Measurements from ENCODE around the gene LIMCH1.
"Not testable (repeated sequence)": the region's sequence is repeated elsewhere in the genome, so short reads cannot be mapped to it uniquely, and the experiment has no call there.

The LIMCH1 gene

DNA sequence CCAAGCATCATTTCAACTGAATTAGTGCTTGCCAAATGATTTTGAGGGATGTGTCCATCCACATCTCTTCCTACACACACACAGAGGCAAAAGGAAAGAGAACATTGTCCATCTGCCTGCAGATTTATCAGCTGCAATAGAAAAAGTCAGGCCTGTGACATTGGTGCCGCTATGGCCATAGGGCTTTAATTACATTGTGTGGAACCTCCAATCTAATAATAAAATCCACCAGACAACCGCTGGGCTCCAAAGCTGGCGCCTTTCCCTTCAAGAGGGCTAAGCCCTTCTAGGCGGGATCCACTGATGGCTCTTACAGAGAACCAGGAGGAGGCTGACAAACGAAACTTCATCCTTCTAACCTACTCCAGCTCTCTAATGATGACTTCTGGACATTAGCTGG is 150.0 kb downstream of the LIMCH1 start:
- no peak for DNase-seq

DNA sequence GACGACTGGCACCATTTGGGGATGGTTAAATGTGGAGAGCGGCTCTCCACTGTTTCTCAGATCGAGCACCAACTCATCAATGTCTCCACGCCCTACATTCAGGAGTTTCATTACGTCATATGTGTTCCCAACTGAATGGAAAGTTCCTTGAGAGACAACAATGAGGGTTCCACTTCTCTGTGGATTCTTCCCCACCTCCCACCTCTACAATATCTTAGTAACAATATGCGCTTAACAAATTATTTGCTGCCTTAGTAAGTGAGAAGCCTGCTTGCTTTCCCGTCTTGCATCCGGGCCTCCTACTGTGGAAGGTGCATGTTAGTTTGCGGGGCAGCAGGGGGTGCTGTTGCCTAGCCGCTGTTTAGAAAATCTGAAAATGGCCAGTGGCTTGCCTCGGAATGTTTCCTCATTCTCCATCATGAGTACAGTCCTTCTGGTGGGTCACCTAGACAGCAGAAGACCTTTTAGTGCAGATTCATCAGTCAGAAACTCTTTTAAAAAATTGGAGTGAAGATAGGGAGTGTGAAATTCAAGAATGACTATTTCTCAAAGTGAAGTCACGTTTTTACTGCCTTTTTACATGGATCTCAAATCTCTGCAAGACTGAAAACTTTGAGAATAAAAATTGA is 154.9 kb downstream of the LIMCH1 start:
- peak; percentile 17 for DNase-seq

DNA sequence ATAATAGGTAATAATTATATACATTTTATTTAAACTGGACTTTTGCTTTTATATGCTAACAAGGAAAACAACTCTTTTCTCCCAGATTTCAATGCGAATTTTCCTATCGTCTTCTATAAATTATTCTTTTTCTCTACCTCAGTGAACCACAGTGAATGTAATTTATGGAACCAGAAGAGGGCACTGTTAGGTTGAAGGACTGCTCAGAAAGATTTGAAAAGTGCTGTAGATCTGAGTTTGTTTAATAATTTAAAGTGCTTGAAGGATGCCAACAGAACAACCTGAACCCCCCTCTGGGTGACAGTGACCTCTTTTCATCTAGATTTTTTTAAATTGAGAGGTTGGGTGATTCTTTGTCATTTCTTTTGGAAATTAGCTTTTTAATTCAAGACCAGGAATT is 155.7 kb downstream of the LIMCH1 start:
- no peak for DNase-seq

DNA sequence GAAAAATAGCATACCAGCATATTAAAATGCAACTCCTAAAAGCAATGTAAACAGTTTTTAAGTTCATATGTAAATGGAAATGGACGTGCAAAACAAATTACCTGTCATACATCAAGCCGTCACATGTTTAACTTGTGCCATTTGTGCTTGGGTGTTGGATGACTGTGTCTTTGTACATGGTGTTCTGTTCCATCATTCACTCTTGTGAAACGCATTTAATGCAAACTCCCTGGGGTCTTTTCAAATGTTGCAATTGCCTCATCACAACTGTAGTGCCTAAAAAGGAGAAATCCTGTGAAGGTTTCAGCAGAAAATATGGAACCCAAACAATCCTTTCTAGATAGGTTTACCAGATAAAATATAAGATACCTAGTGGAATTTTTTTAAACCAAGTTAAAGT is 158.2 kb downstream of the LIMCH1 start:
- DNase-seq, result no peak

DNA sequence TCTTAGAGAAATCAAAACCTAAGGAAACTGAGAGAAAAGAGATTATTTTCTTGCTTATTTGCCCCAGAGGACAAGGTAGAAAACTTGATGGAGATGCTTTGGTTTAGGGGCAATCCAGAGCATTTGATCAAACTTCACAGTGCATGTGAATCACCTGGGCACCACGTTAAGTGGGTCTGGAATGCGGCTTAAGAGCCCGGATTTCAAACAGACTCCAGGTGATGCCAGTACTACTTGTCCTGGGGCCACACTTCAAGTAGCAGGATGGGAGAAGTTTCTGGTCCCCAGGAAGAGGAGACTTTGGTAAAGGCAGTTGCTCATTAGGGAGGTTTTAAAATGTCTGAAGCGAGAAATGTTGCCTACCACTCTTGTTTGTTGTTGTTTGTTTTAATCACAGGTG is 158.8 kb downstream of the LIMCH1 start:
- no peak for DNase-seq

DNA sequence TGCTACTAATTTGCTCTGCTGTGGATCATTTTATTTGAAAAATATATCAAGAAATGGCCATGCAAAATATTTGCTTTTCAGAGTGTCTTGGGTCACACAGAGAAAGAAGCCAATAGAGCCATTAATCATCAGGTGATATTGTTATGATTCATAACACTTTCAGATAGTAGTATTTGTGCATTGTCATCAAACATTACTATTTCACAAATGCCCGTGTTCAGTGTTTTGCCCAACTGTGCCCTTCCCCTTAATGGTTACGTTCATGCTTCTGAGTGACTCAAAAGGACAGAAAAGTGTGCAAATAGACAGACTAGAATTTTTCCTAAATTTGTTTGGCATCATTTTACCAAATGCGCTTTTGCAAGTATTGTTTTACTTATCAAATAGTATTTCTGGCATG is 164.0 kb downstream of the LIMCH1 start:
- no peak for DNase-seq

DNA sequence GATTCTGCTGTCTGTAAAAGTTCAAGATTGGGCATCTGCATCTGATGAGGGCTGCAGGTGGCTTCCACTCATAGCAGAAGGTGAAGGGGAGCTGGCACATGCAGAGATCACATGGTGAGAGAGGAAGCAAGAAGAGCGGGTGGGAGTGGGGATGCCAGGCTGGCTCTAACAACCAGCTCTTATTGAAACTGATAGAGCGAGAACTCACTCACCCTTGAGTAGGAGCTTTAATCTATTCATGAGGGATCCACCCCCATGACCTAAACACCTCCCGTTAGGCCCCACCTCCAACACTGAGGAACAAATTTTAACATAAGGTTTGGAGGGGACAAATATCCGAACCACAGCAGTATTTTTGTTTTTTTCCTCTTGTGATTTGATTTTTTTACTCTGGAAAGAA is 164.8 kb downstream of the LIMCH1 start:
- DNase-seq, result no peak

DNA sequence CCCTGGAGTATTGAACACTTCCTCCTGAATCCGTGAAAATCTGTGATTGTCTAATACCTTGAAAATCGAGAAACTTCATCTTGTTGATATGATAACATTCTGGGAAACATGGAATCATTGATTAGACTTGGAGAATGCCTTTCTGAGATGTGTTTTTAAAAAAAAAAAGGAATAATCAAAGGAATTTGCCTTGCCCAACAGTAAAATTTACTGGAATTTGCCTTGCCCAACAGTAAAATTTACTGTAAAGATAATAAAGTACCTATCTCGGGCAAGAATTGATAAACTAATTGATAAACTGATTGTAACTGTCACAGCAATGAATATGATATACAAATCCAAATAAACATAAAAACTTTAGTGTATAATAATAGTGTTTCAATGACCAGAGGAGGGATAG is 165.8 kb downstream of the LIMCH1 start:
- no peak for DNase-seq

DNA sequence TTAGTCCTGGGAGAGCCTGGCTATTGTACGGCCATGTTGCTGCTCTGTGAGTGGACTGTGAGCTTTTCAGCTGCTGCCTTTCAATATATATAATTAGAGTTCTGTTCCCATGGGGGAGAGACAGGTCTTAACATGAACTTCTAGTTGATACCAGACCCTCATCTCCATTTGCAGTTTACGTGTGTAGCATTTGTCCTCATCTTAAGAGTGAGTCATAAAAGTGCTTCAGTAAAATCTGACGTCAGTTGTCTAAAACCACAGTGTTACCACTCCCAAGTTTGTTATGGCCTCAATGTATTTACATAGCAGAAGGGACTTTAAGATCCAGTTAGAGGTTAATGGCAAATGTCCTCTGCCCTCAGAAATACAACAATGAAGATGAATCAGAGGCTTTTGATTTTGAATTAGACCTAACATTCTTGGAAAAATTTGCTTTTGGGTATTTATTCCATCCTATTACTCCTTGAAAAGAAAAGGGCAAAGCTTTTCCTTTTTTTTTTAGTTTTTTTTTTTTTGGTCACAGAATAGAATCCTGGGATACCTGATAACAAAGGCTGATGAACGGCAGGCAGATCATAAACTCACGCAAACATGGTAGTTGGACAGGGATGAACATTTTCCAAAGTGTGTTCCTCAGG is 172.0 kb downstream of the LIMCH1 start:
- DNase-seq, result peak; percentile 1

DNA sequence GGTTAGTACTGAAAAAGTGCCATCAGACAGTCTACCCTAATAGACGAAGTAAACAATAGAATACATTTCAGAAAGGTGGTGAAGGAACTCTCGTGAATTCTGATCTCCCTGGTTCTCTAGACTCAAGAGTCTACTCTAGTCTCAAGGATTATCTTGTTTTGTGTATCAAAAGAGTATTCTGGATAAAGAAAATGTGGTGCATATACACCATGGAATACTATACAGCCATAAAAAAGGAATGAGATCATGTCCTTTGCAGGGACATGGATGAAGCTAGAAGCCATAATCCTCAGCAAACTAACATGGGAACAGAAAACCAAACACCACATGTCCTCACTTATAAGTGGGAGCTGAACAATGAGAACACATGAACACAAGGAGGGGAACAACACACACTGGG is 173.7 kb downstream of the LIMCH1 start:
- DNase-seq, result not testable (repeated sequence)

DNA sequence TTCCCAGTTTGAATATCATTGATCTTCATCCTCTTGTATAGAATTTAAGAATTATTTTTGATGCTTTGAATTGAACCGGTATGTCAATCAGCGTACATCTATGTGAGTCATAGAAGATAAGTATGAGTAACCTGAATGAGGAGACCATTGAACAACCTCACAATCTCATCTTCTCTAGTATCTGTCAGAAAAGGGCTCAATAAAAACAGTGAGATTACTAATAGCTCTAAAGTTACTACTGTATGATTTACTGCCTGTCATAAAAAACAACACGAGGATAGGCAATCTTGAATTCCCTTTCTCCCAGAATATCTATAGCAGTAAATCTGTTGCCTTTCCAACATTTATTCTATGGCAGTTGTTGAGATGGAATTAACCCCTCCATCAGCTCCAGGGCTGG is 174.5 kb downstream of the LIMCH1 start:
- no peak for DNase-seq

DNA sequence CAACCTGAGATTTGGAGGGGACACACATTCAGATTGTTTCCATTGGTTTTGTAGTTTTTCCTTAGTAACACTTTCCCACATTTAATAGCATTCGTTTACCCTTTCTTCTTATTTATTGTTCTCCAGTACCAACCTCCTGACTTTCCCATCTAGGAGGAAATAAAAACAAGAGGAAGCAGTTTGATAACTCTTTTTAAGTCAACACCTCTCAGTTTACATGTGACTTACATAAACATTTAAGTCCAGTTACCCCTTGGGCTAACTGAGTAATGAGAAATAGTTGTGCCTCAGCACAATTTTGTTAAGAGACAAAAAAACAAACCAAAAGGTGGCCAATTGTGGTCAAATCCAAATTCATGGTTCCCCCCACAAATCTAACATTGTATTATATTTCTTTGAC is 175.8 kb downstream of the LIMCH1 start:
- no peak for DNase-seq

DNA sequence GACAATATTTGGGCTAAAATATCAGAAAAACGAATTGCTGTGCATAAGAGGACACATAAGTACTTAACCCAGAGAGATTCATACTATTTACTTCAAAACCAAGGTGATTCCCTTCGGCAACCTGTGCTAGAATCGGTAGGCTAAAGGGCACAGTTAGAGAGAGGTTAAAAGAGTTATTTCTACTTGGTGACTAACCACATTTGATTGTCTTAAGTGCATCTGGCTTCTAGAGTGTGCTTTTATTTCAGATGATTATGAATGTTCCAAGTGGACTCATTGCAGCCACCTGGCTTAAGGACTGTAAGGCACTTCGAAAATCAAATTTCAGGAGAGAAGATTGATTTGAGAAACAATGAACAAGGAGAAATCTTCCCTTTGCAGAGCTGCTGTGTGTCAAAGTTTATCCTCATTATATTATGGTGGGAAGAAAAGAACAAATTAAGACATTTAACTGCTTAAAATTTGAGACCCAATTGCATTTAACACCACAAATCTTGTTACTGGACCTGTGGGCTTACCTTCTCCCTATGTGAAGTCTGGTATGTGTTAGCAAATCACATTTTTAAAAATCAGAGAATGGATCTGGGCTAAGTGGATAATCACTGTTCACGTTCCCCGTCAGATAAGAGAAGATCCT is 176.5 kb downstream of the LIMCH1 start:
- no peak for DNase-seq

DNA sequence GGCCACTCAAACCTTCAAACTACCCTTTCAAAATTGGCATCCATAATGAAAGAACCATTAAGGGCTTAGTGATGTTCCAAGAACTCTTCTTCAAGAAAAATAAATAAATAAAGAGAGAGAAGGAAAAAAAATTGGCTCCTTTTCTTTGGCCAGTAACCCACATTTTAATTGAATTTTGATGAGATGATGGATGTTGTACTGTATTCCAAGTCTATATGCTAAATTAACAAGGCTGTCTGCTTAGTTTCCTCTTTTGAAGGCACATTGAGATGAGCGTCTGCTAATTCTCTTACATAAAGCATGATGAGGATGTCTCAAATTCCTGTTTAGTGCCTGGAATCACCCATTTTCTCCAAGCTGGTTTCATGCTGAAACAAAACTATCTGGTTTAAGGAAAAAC is 177.2 kb downstream of the LIMCH1 start:
- no peak for DNase-seq

DNA sequence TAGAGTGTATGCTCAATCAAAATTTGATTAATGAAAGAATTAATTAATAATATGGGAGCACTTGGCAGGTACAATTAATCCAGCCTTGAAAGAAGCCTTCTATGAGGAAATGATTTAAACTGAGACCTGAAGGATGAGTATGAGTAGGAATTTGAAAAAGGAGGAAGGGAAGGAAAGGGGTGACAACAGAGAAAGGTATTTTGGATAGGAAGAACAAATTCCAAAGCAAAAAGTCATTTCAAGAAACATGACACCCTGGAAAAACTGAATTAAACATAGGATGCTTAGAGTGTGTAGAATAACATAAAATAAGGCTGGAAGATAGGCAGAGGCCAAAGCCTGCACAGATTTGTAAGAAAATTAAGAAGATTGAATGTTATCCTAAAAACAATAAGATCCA is 180.9 kb downstream of the LIMCH1 start:
- no peak for DNase-seq

DNA sequence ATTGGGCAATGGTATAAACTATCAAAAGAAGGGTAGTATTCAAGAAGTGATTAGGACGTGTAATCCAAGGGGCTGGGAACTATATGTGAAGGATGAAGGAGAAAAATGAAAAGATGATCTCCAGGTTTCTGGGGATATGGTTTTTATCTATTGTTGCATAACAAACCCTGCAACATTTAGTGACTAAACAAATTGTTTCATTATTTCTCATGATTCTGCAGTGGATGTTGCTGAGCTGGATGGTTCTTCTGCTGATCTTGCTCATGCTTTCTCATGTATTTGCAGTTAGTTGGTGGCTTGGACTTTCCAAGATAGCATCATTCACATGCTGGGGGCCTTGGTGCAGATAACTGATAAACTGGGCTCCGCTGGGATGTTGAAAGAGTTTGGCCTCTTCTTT is 181.5 kb downstream of the LIMCH1 start:
- no peak for DNase-seq

DNA sequence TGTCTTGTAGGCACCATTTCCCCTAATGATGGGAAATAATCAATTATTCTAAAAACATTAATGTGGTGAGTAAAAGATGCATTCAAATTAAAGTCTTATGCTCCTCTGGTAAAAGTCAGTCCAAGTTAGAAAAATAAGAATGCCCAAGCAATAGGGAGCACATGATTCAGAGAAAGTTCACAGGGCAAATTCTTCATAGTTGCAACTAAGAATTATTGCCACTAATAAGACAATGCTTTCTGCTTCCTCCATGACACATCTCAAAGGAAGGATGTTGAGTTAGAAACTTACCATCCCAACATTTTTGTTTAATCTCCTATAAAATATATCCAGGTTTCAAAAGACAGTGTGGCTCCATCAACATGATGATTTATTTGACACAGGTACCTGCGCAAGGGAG is 184.2 kb downstream of the LIMCH1 start:
- no peak for DNase-seq

DNA sequence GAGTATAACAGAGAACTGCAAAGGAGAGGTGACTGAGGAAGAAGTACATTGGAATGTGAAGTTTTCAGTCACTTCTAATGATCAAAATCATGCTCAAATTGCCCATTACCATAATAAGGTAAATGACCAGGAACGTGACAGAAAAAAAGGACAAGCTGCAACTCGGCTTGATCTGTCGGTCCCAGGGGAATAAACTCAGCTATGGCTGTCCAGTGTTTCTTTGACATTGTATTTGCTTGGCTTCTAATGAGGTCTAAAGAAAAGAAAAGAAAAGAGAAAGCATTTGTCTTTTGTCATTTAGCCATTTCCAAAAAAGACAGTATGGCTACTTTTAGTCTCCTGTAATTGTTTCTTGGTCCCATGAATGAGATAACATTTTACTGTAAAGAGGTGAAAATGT is 185.3 kb downstream of the LIMCH1 start:
- DNase-seq, result no peak

DNA sequence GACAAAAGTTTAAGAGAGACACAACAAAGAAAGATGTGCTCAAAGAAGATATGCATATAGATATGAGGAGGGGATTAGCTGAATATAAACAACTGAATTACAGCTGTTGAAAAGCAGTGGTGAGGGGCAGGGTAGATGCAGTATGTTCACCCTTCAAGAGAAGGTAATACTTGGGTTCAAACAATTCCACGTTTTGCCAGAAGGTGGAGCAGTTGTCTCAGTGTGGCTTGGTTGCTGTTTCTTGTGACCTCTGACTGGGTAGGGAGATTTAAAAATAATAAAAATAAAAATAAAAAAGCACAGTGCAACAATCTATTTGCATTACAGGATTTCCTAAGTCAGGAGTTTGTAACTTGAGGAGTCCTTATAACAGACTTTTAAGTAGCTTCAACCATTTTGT is 187.3 kb downstream of the LIMCH1 start:
- DNase-seq, result no peak

DNA sequence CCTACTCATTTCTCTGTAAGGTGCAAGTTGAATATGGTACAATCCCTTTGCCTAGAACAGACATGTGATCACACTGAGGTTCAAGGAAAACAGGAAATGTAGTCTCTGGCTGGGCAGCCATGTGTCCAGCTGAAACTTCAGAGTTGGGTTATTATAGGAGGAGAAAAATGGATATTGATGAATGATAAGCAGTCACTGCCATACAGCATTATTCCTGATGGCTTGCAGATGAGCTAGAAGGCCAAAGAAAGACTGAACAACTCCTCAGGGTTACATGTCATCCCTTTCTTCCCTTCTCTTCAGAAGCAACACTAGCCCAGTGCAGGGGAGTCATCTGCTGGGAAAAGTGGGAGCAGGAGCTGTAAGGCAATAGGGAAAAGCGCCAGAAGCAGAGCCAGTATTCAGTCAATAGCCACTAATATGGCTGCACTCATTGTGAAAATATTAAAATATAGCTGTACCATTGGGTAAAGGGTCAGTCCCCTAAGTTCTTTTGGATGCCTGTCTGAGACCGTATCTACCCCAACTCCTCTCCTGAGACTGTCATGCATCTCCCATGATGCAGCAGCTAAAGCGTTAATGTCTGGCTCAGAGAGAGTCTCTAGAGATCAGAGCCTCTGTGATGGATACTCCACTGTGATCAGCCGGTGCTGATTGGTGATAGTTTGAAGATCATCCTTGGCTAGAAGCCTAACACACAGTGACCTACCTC is 190.1 kb downstream of the LIMCH1 start:
- no peak for DNase-seq

DNA sequence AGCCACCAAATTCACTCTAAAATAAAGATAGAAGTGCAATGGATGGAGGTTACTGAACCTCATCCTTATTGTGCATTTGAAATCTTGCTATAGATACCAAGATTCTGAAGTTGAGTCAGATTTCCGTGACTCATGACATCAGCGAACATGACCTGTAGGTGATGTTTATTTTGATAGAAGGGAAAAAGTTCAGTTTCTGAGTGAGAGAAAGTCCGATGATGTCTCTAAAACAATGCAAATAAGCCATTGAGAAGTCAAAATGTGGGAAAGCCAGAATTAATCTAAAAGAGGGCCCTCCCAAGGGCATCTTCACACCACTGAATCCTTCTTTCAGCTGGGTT is 190.6 kb downstream of the LIMCH1 start:
- DNase-seq, result no peak

DNA sequence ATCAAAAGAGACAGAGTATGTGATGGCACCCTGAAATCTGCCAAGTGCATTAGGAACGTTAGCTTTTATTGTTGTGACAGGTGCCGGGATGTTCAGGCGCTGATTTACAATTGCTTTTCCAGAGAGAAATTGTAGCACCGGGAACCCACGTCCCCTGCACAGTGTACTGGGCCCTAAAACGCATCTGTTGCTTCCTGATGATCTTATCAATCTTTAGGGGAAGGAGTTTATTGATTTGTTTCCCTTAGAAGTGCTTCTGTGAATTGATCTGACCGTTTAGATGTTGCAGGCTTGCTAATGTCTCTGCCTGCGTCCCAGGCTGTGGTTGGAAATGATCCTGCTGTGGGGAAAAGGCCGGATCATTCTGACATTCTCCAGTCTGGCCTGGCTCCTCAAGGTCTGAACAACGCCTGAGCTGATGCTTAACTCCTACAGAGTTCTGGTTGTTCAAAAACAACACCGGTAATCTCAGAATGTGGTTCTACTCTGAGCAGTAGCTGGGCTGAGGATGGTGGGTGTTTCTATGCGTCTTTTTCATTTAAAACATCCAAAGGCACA is 193.7 kb downstream of the LIMCH1 start:
- no peak for DNase-seq

DNA sequence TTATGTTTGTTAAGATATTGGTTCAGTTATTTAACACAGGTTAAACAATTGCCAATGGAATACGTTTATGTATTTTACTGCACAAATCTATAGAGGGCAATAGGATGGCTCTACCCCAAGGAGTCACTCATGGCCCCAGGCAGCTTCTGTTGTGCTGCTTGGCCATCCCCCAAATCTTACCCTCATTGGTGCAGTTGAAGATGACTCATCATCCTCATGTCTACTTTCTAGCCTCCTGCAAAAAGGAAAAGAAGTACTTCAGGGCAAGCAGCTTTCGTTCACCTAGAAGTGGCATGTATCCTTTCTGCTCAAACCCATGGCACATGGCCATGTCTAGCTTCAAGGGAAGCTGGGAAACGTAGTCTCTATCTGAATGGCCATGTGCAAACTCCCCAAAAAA is 196.4 kb downstream of the LIMCH1 start:
- no peak for DNase-seq

DNA sequence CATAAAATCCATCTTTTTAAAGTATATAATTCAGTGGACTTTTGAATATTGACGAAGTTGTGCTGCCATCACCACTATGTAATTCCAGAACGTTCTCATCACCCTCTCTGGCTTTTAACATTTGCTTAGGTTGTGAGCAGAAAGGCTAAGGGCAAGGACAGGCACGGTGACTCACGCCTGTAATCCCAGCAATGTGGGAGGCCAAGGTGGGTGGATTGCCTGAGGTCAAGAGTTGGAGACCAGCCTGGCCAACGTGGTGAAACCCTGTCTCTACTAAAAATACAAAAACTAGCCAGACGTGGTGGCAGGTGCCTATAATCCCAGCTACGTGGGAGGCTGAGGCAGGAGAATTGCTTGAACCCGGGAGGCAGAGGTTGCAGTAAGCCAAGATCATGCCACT is 199.5 kb downstream of the LIMCH1 start:
- DNase-seq, result not testable (repeated sequence)

Data from NCI-H2107 (cell line).